ENCODE data around the gene DNAH14.
A peak's percentile ranks its signal among the peaks of the same experiment; 100 is the strongest.

DNAH14 gene

DNA sequence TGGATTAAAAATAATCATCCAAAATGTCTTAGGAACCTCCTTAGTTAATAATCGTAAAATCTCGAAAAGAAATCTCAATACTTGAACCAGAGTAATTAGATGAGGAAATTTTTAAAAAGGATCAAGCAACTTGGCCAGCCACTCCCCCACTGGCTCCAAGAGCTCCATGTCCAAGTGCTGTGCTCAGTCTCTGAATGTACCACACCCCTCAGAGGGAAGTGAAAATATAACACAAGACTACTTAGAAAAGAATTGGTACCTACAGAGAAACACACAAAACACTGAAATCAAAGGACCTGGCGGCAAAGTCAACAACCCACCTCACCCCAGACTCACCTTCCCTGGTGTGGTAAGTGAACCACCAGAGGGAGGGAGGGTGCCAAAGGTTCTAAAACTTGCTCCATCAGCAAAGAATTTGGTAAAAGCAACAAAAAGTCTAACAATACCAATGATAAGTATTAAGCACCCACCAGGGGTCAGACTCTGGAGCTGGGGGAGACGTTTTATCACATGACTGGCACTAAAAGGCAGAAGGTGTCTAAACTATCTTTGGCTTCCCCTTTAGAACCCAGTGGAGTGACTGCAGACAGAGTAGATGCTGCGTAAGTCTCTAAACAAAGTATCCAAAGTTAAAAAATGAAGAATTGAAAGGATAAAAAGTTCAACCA lies 484.4 kb downstream of the DNAH14 start:
- no peak for DNase-seq

- no peak for DNase-seq
Observed at GRCh38 chr1:225415307-225415706, 485.8 kb downstream of the DNAH14 start.

DNA sequence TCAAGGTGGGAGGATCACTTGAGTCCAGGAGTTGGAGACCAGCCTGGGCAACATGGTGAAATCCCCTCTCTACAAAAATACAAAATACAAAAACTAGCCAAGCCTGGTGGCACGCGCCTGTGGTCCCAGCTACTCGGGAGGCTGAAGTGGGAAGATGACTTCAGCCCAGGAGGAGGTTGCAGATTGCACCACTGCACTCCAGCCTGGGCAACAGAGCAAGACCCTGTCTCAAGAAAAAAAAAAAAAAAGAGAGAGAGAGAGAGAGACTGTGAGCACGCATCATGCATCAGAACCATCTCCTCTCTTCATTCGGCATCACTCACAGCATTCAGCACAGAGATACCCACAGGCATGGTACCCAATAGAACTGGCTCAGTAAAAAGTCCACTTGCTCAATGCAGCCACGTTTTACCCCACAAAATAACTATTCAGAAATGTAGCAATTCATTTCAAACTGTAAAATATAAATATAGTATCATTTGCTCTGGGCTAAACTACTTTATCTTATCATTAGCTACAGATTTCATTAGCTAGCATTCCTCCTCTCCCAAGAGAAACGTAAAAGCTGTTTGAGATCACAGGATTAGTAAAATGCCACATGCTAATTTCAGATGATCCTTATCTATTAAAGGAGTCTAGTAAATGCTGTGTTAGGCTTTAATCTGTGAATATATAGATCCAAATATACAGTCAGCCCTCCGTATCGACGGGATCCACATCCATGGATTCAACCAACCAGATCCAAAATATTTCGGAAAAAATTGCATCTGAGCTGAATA lies 486.7 kb downstream of the DNAH14 start:
- DNase-seq: no peak

DNA sequence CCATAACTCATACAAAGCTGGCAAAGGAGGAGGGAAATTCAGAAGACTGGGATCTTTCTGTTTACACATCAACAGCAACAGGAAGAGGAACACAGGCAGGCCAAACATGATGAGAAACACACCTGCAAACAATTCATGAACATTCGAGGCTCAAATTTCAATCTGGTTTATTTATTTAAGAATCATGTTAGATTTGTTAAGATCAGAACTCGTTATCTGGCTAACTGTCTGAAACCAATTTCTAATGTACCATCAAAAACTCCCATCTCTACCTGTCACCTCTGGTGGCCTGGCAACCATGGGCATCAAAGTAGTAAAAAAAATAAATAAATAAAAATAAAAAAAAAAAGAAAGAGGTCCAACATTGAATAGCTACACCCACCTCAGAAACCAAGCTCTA lies 488.6 kb downstream of the DNAH14 start:
- no peak for DNase-seq

DNA sequence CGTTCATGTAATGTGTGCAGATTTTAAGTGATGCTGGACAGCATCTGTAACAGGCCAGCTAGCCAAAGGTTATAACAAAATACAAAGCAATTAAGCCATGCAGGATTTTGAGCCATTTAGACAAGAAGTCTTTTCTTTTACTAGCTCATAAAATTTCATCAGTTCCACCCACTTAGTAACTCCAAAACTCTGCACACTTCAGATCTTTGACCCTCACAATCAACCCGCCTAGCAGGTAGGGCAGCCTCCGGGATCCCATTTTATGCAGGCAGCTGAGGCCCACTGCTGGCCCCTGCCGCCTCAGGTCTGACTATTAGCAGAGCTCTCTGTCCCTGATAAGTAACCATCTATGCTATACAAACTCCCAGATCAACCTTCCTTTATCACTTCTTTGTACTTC lies 489.1 kb downstream of the DNAH14 start:
- DNase-seq: no peak

- no peak for DNase-seq
Observed at GRCh38 chr1:225422031-225422605, 492.6 kb downstream of the DNAH14 start.

GRCh38 chr1:225422795-225423517 lies 493.5 kb downstream of the DNAH14 start:
- DNase-seq: no peak

DNA sequence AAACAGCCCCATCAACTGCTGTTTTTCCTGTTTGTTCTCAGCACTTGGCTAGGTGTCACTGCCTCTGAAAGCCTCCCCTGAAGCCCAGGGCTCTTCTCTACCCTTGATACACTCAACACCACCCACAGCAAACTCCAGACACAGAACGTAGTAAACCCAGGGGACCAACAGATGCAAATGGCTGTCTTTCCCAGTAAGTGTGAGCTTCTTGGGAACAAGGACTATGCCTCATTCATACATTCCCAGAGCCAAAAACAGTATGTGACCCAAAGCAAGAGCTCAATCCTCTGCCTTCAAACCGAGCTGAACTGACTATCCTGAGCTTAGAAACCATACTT lies 494.0 kb downstream of the DNAH14 start:
- no peak for DNase-seq

DNA sequence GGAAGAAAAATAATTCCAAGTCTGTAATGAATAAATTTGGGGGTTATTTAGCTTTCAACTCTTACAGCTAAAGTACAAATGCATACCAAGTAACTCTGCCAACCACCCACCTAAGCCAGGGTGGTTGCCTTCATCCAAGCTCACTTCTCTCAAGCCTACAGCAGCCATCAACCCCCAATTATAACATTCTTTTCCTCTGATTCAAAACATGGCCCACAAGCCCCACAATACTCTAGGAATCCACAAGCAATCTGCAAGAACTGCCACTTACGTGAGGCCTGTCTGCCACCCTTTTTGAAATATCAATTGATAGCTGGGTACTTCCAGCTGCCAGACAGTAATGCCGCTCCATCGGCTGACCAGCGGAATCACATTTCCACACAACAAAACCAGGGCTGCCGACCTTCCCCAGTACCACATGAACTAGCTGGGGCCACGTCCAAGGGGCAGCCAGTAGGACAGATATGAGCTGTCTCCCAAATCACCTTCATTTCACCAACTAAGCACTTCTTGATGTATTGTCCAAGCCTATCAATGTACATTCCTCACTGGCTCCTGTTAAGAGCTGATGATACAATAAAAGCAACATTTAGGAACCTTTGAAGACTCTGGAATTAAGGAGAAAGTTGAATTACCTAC lies 495.2 kb downstream of the DNAH14 start:
- DNase-seq: no peak

GRCh38 chr1:225425201-225425786 lies 495.8 kb downstream of the DNAH14 start:
- no peak for DNase-seq

DNA sequence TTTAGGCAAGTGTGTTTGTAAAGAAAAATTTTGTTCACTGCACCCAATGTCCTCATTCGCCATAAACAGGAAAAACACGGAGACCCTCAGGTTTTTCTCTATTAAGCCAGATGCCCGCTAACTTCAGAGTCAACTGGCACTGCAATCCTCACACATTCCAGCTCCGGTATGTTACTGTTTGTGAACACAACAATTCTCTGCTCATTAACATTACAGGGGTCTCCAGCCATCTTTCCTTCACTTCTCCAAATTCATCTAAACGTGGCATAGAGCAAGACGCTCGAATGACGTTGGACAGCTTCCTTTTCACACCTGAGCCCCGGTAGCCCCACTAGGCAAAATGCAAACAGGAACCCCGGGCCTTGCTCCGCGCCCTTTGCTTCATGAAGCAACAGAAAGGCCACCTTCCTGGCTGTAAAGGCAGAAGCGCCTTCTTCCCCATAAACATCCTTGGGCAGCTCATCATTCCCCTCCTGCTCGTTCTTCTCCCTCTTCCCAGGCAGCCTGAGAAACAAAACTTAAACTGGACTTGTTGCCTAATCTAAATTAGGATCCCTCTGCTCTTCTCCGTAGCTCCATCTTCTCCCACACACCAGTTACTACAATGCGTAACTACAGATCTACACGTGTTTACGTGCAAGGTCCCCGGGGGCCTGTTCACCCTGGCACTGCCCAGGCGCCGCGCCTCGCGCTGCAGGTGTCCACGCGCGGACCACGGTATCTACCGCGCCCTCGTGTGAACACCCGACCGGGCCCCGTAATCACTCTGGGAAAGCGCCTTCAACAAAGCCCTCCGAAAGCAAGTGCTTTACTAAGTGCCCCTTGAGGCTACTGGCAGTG lies 497.1 kb downstream of the DNAH14 start:
- DNase-seq: peak; percentile 50

GRCh38 chr1:225427235-225428067 lies 498.0 kb downstream of the DNAH14 start, which contains the start of gene LBR:
Gene LBR, minus strand, starts transcription at chr1:225428038. Its CDS starts 3,963 bp downstream, at chr1:225424075.
- DNase-seq: no peak

GRCh38 chr1:225428068-225428880 lies 498.8 kb downstream of the DNAH14 start:
- peak; percentile 94 for DNase-seq

- DNase-seq: no peak
Observed at GRCh38 chr1:225428881-225429455, 499.5 kb downstream of the DNAH14 start.

GRCh38 chr1:225430301-225430700 lies 500.8 kb downstream of the DNAH14 start:
- DNase-seq: no peak

DNA sequence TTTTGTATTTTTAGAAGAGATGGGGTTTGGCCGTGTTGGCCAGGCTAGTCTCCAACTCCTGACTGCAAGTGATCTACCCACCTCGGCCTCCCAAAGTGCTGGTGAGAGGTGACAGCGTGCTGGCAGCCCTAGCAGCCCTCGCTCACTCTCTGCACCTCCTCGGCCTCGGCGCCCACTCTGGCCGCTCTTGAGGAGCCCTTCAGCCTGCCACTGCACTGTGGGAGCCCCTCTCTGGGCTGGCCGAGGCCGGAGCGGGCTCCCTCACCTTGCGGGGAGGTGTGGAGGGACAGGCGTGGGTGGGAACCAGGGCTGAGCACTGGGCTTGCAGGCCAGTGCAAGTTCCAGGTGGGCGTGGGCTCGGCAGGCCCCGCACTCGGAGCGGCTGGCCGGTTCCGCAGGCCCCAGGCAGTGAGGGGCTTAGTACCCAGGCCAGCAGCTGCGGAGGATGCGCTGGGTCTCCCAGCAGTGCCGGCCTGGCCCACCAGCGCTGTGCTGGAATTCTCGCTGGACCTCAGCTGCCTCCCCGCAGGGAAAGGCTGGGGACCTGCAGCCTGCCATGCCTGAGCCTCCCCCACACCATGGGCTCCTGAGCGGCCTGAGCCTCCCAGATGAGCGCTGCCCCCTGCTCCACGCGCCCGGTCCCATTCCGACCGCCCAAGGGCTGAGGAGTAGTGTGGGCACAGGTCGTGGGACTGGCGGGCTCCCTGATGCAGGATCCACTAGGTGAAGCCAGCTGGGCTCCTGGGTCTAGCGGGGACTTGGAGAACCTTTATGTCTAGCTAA lies 501.8 kb downstream of the DNAH14 start:
- no peak for DNase-seq

GRCh38 chr1:225434046-225434445 lies 504.6 kb downstream of the DNAH14 start:
- DNase-seq: no peak

- DNase-seq: no peak
Observed at GRCh38 chr1:225435076-225435475, 505.6 kb downstream of the DNAH14 start.

DNA sequence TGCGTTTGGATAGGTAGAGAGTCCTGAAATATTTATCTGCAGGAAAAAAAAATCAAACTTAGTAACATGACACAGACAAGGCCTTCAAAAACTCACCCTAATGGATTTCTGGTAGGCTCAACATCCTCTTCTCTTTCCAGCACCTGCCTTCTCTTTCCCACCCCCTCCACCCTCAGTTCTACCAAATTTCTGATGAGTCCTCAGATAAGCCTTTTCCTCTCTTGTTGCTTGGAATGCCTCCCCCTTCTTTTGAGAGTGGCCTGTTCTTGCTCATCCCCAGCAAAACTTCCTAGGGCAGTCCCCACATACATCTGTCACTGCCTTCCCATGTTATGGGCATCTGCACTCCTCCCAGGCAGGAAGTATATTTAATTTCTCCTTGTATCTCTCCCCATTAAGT lies 506.0 kb downstream of the DNAH14 start:
- no peak for DNase-seq

Measured in NCI-H146 (cell line).